RWPE2 (cell line): Measurements from ENCODE around the gene EIF2B2.

Experiments used
- ATAC-seq: fragments of 200-7000 bp; cut with Tn5 transposase; 3 replicates; pipeline ENCODE4 v1.9.1; 2021; ENCODE audit warnings: low read depth
- DNase-seq: peaks from one replicate; pipeline ENCODE4 v3.0.0-alpha.2; 2020; ENCODE audit warnings: low spot score
- H3K27ac ChIP-seq: fragments of 450-650 bp; 2 replicates; pipeline ENCODE4 v1.5.1; 2017; ENCODE audit warnings: mild to moderate bottlenecking; ENCODE audit not compliant: poor library complexity, severe bottlenecking
- H3K27me3 ChIP-seq: fragments of 250-450 bp; sonication (Bioruptor Pico); 2 replicates; pipeline ENCODE4 v1.5.1; 2021; ENCODE audit warnings: mild to moderate bottlenecking, moderate library complexity; ENCODE audit not compliant: insufficient read depth, poor library complexity, severe bottlenecking
- H3K36me3 ChIP-seq: fragments of 250-450 bp; sonication (Bioruptor Pico); 2 replicates; pipeline ENCODE4 v1.5.1; 2020; ENCODE audit warnings: low read depth, mild to moderate bottlenecking, moderate library complexity
- H3K4me1 ChIP-seq: fragments of 250-450 bp; sonication (Bioruptor Pico); 2 replicates; pipeline ENCODE4 v1.5.1; 2021; ENCODE audit warnings: mild to moderate bottlenecking, moderate library complexity; ENCODE audit not compliant: insufficient read depth, poor library complexity, severe bottlenecking
- H3K4me3 ChIP-seq: fragments of 250-450 bp; sonication (Bioruptor Pico); 2 replicates; pipeline ENCODE4 v1.5.1; 2021; ENCODE audit warnings: mild to moderate bottlenecking, moderate library complexity; ENCODE audit not compliant: severe bottlenecking
- H3K9me3 ChIP-seq: fragments of 250-450 bp; sonication (Bioruptor Pico); 2 replicates; pipeline ENCODE4 v1.5.1; 2021; ENCODE audit warnings: mild to moderate bottlenecking, moderate library complexity; ENCODE audit not compliant: severe bottlenecking
- CTCF ChIP-seq: fragments of 450-650 bp; IDR thresholded peaks from one replicate; pipeline ENCODE4 v1.5.1; 2017; ENCODE audit warnings: mild to moderate bottlenecking, moderate library complexity; ENCODE audit not compliant: poor library complexity, severe bottlenecking

The EIF2B2 gene

GRCh38 chr14:74955229-74956026, 47.3 kb upstream of the EIF2B2 start, which contains the start of gene PGF:
TSS of gene PGF (minus strand) at chr14:74955597. CDS start at chr14:74955242, 355 bp downstream.
- no peaks in the 10 kb centered on the region for H3K27me3 ChIP-seq
- H3K4me3 ChIP-seq, result peak within 1 kb of the TSS; percentile 51
- peak; percentile 62 for ATAC-seq
- DNase-seq, result peak; percentile 84
- TF ChIP-seq CTCF, result no peak
- peak within 1 kb of the TSS; percentile 23 for H3K27ac ChIP-seq
- peaks cover 28% of the 10 kb centered on the region for H3K36me3 ChIP-seq
- H3K9me3 ChIP-seq, result no peaks in the 10 kb centered on the region
- peaks cover 26% of the 10 kb centered on the region for H3K4me1 ChIP-seq

- no peak for ATAC-seq
- Histone ChIP-seq H3K27ac (no peak overlapping the region), H3K9me3 (no peaks in the 10 kb centered on the region), H3K4me3 (peak overlapping the region; percentile 51), H3K27me3 (no peaks in the 10 kb centered on the region), H3K4me1 (peaks cover 26% of the 10 kb centered on the region), H3K36me3 (peaks cover 24% of the 10 kb centered on the region)
- DNase-seq, result no peak
- no peak for TF ChIP-seq CTCF
These were observed 46.8 kb upstream of the EIF2B2 start for GRCh38 chr14:74956027-74956279.

- Histone ChIP-seq H3K36me3 (peaks cover 20% of the 10 kb centered on the region), H3K4me3 (no peak overlapping the region), H3K27me3 (no peaks in the 10 kb centered on the region), H3K9me3 (no peaks in the 10 kb centered on the region), H3K27ac (no peak overlapping the region), H3K4me1 (peaks cover 26% of the 10 kb centered on the region)
- ATAC-seq (no peak), DNase-seq (peak; percentile 63)
- TF ChIP-seq CTCF, result no peak
These were observed 46.2 kb upstream of the EIF2B2 start for GRCh38 chr14:74956280-74957072.

GRCh38 chr14:74959596-74960180, 43.0 kb upstream of the EIF2B2 start:
- ATAC-seq, result peak; percentile 66
- peak; percentile 73 for DNase-seq
- peak overlapping the region; percentile 41 for H3K27ac ChIP-seq

More at GRCh38 chr14:74959596-74960180, 43.0 kb upstream of the EIF2B2 start:
- Histone ChIP-seq H3K4me1 (peaks cover 24% of the 10 kb centered on the region), H3K27me3 (no peaks in the 10 kb centered on the region), H3K9me3 (no peaks in the 10 kb centered on the region), H3K4me3 (no peak overlapping the region), H3K36me3 (no peaks in the 10 kb centered on the region)
- no peak for TF ChIP-seq CTCF
